Measurements from ENCODE around the gene GRAMD1B.
"Not testable (repeated sequence)": the region's sequence is repeated elsewhere in the genome, so short reads cannot be mapped to it uniquely, and the experiment has no call there.

Gene GRAMD1B

DNA sequence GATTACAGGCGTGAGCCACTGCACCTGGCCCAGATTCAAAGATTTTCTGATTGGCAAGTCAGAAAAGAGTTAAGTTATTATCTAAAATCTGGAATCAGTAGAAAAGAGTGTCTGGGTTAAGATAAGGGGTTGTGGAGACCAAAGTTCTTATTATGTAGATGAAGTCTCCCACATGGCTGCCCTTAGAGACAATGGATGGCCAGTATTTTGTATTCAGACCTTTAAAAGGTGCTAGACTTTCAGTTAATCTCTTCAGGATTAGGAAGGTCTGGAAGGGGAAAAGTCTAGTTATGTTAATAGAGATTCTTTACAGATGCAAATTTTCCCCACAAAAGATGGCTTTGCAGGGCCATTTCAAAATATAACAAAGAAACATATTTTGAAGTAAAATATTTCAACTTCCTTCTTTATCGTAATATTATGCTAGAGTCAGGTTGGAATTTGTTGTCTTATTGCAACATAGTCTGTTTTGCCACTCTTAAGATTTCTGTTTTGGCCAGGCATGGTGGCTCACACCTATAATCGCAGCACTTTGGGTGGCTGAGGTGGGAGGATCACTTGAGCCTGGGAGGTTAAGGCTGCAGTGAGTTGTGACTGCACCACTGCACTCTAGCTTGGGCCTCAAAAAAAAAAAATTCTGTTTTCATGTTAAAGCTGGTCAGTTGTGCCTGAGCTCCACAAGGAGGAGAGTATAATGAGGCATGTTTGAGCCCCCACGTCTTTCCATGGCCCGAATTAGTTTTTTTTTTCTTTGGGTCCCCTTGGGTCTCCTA lies 14.0 kb downstream of the GRAMD1B start:
- no peak for DNase-seq (ENCODE audit: low read depth)

DNA sequence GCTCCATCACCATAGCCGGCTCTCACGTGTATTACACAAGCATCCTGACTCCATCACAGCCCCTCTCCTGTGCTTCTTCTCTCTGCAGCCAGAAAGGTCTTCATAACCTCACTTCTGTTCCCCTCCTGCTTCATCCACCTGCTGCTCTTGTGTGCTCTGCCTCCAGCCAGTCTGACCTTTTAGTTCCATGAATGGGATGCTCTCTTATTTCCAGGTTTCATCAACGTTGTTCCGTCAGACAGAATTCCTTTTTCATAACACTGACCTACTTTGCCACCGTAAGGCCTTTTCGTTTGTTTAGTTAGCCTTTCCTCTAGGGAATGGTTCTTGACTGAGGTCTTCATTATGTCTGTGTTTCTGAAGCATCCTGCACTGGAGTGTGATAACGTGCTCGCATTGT lies 18.8 kb downstream of the GRAMD1B start:
- DNase-seq (ENCODE audit: low read depth), result no peak

GRCh38 chr11:123449436-123449835 lies 19.4 kb downstream of the GRAMD1B start:
- DNase-seq (ENCODE audit: low read depth), result no peak

- DNase-seq (ENCODE audit: low read depth), result no peak
Measured at GRCh38 chr11:123450623-123451022, 20.6 kb downstream of the GRAMD1B start.

DNA sequence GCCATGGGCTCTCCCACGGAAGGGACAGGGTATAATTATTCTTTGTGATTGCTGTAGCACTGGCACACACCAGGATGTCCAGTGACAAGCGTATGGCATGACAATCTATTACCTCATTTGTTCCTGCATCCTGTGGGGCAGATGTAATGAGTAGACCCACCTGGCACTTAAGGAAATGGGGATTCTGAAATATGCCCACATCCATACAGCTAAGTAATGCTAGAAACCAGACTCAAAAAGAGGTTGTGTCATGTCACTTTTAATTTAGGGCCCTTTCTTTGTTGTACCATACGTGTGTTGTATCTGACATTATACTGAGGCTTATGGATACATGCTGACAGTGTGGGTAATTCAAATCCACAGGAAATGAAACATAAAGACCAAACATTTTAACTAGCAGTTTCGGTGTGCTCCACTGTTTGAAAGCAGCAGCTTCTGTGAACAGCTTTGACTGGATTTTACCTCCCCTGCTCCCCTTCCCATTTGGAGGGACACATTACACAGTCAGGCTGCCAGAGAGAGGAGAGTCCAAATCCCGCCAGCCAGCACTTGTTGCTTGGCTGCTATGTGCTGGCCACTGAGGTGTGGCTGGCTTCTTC lies 21.2 kb downstream of the GRAMD1B start:
- no peak for DNase-seq (ENCODE audit: low read depth)

DNA sequence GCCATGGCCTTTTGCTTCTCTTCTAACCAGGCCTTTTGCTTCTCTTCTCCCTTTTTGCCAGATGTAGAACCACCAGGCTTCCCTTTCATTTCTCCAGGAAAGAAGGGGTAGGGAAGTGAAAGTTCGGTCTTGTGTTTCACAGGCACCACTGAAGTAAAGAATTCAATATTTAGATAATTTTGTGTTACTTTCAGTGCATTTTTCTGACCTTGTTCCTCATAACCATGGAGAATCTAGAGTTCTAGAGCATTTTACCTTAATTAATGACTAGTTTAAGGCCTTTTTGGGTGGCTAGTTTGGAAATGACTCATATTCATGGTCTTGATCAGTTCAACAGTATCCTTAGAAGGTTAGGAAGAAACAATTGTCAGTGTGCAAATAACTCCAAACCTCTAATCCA lies 22.7 kb downstream of the GRAMD1B start:
- no peak for DNase-seq (ENCODE audit: low read depth)

DNA sequence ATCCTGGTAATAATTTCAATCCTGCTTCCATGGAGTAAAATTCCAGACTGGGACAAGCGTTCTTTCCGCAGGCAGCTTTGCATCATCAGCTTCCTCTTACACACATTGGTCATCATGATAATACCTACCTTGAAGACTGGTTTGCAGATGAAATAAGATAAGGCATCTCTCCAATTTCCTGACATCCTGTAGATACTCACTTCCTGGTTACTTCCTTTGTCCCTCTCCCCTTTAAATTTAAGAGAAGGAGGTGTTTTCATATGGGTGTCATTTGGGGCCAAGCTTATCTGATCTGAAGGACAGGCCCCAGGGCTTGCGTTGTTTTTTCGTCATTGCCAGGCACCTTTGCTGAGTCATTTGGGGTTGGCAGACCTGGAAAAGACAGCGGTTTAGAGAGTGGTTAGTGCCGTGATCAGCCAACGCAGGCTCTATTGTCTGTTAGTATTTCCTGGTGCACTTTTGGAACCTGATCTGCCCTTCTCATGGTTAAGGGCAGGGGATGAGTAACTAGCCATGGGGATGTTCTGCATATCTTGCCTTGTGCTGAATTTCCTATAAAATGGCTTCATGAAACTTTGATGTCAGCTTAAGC lies 24.1 kb downstream of the GRAMD1B start:
- DNase-seq (ENCODE audit: low read depth), result peak; percentile 72

- DNase-seq (ENCODE audit: low read depth), result no peak
Measured at GRCh38 chr11:123454796-123455195, 24.7 kb downstream of the GRAMD1B start.

DNA sequence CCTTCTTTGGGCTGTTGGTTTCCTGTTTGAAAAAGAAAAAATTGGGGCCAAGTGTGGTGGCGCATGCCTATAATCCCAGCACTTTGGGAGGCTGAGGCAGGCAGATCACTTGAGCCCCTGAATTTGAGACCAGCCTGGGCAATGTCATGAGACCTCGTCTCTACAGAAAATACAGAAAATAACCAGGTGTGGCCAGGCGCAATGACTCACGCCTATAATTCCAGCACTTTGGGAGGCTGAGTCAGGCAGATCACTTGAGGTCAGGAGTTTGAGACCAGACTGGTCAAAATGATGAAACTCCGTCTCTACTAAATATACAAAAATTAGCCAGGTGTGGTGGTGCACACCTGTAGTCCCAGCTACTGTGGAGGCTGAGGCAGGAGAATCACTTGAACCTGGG lies 26.4 kb downstream of the GRAMD1B start:
- not testable (repeated sequence) for DNase-seq (ENCODE audit: low read depth)

GRCh38 chr11:123457187-123457770 lies 27.2 kb downstream of the GRAMD1B start:
- no peak for DNase-seq (ENCODE audit: low read depth)

- DNase-seq (ENCODE audit: low read depth), result no peak
Measured at GRCh38 chr11:123458501-123458900, 28.4 kb downstream of the GRAMD1B start.

- DNase-seq (ENCODE audit: low read depth), result no peak
Measured at GRCh38 chr11:123460012-123460700, 30.1 kb downstream of the GRAMD1B start.

GRCh38 chr11:123461164-123461563 lies 31.1 kb downstream of the GRAMD1B start:
- no peak for DNase-seq (ENCODE audit: low read depth)

GRCh38 chr11:123465667-123466066 lies 35.6 kb downstream of the GRAMD1B start:
- not testable (repeated sequence) for DNase-seq (ENCODE audit: low read depth)

DNA sequence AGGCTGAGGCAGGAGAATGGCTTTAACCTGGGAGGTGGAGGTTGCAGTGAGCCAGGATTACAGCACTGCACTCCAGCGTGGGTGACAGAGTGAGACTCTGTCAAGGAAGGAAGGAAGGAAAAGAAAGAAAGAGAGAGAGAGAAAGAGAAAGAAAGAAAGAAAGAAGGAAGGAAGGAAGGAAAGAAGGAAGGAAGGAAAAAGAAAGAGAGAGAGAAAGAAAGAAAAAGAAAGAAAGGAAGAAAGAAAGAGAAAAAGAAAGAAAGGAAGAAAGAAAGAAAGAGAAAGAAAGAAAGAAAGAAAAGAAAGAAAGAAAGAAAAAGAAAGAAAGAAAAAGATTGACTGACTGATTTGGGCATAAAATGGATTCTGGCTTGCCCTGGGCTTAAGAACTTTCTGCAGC lies 36.1 kb downstream of the GRAMD1B start:
- not testable (repeated sequence) for DNase-seq (ENCODE audit: low read depth)

DNA sequence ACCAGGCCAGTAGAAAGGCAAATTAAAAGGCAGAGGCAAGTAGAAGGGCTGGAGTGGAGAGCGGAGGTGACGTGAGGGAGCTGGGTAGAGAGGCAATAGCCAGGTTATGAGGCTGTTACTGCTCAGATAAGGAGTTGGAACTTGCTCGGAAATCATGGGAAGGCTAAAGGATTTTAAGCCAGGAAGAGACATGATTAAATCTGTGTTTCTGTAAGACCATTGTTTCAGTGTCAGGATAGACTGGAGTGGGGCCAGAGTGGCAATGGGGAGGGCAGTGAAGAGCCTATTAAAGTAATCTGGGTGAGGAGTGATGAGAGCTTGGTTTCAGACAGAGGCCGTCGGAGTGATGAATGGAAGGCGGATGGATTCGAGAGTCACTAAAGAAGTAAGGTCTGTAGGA lies 39.0 kb downstream of the GRAMD1B start:
- no peak for DNase-seq (ENCODE audit: low read depth)

DNA sequence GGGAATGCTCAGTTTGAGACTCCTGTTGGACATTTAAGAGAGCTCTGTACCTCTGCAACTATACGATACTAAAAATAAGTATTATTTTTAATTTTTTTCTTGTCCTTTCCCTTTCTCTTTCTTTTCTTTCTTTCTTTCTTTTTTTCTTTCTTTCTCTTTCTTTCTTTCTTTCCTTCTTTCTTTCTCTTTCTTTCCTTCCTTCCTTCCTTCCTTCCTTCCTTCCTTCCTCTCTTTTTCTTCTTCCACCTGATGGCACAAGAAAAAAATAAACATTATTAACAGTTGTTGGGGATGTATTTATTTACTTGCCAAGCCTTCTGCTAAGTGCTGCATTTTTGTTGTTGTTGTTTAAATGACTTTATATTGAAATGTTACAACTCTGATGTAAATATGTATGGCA lies 39.5 kb downstream of the GRAMD1B start:
- DNase-seq (ENCODE audit: low read depth), result no peak

- DNase-seq (ENCODE audit: low read depth), result no peak
Measured at GRCh38 chr11:123470842-123471241, 40.8 kb downstream of the GRAMD1B start.

DNA sequence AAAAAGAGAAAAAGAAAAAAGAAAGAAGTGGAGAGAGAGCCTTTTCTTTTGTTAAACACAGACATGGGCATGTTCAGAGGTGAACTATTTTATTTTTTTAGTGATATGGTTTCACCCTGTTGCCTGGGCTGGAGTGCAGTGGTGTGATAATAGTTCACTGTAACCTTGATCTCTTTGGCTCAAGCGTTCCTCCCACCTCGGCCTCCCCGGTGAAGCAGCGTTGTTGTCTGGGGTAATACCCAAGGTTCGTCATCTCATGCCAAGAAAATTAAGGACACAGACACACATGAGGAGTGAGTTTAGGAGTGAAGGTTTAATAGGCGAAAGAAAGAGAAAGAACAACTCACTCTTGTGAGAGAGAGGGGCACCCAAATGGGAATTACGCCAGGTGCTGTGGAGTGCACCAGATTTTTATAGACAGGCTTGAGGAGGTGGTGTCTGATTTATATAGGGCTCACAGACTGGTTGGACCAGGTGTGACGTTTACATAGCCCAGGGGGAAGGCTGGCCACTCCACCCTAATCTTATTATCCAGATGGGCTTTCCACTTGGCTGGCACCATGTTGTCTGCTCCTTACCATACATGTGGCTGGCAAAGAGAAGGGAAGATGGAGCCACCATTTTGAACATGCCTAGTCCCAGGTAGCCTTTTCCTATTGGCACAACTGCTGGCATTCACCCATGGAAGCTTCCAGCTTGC lies 42.3 kb downstream of the GRAMD1B start:
- no peak for DNase-seq (ENCODE audit: low read depth)

GRCh38 chr11:123473941-123474677 lies 44.0 kb downstream of the GRAMD1B start:
- no peak for DNase-seq (ENCODE audit: low read depth)

- no peak for DNase-seq (ENCODE audit: low read depth)
Measured at GRCh38 chr11:123474994-123475393, 44.9 kb downstream of the GRAMD1B start.
